HepG2 (cell line): Measurements from ENCODE around the gene CKAP2L.

ENCODE experiments used
- BHLHE40 ChIP-seq: IDR thresholded peaks from 2 replicates; pipeline ENCODE4 v1.6.1; 2011; ENCODE audit warnings: low read length, improper control_type of control experiment
- ETV6 ChIP-seq: sonication (generic); formaldehyde crosslinking; conservative IDR thresholded peaks from 2 replicates; pipeline ENCODE4 v1.4.0; 2020; ENCODE audit warnings: missing genetic modification reagents
- NPAS2 ChIP-seq: sonication (generic); formaldehyde crosslinking; IDR thresholded peaks from 2 replicates; pipeline ENCODE4 v1.8.0; 2022; ENCODE audit warnings: mild to moderate bottlenecking, missing genetic modification reagents, borderline replicate concordance
- PHF8 ChIP-seq: sonication (generic); formaldehyde crosslinking; IDR thresholded peaks from 2 replicates; pipeline ENCODE4 v1.5.0; 2020; ENCODE audit warnings: missing genetic modification reagents

DNA sequence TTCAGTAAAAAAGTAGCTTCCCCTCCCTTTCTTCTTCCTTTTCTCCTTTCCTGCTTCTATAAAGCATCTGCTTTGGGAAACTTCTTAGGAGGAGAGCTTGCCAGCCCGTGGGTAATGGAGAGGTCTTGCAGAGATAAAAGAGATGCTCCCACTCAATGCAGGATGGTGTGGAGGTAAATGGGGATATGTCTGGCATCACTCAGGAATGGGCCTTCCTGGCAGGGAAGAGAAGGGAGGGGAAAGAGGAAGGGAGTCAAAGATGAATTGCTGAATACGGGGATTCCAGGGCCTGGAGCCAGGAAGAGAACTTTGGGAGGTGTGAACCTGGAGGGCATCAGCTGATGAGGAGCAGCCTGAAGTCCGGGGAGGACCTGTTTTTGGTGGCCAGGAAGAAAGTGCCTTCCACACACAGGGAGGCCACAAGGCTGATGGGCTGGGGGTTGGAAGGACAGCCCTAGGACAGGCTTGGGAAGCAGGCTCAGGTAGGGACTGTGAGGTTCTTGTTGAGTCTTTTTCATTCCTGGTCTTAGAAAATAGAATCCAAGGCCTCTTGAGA, 46.9 kb upstream of the CKAP2L start:
- no peak for TF ChIP-seq NPAS2 (CRISPR knock-in tag)
- TF ChIP-seq ETV6 (CRISPR knock-in tag), result no peak
- no peak for TF ChIP-seq PHF8 (CRISPR knock-in tag)
- TF ChIP-seq BHLHE40, result no peak
